GM21737 (cell line): Measurements from ENCODE around the gene SURF2.

Experiments used
- ATAC-seq: cut with Tn5 transposase; IDR thresholded peaks from one replicate; pipeline ENCODE4 v1.9.1; 2021; ENCODE audit warnings: mild to moderate bottlenecking, moderate library complexity; ENCODE audit not compliant: unreplicated experiment

SURF2 gene

GRCh38 chr9:133396952-133397351 is 40.6 kb downstream of the SURF2 start:
- ATAC-seq: no peak

DNA sequence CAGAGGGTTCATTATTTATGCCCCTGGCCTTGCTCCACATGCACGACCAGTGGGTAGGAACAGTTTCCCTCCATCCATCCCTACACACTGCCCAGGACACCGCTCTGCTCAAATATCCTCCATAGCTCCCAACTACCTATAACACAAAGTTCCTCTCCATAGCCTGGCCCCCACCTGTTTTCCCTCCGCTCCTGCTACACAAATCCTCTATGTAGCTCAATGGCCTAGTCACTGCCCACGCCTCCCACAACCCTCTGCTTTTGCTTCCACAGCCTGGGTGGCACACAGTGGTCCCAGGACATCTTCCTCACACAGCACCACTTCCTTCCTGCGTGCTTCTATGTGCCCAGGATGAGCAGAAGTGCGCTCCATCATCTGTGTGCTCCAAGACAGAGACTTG is 41.0 kb downstream of the SURF2 start:
- no peak for ATAC-seq

DNA sequence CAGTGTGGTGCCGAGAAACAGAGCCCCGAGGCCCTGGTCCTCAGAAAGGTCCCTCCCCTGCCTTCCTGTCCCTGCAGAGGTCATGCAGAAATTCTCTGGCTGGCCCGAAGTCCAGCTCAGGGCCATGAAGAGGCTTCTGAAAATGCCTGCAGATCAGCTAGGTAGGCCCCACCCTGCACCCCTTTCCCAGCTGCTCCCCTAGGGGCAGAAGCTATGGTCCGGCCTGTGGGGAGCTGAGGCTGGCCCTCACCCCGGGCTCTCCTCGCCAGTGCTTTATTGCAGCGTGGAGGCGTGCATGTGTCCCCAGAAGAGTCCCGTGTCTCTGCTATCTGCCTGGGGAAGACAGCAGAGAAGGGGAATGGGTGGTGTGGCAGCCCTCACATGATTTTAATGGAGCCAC is 41.5 kb downstream of the SURF2 start:
- no peak for ATAC-seq

GRCh38 chr9:133400292-133400691 is 43.9 kb downstream of the SURF2 start:
- no peak for ATAC-seq

- ATAC-seq: no peak
Observed at GRCh38 chr9:133401588-133401987, 45.2 kb downstream of the SURF2 start.

GRCh38 chr9:133402689-133403088 is 46.3 kb downstream of the SURF2 start:
- ATAC-seq: no peak

- no peak for ATAC-seq
Observed at GRCh38 chr9:133403766-133404453, 47.6 kb downstream of the SURF2 start.

DNA sequence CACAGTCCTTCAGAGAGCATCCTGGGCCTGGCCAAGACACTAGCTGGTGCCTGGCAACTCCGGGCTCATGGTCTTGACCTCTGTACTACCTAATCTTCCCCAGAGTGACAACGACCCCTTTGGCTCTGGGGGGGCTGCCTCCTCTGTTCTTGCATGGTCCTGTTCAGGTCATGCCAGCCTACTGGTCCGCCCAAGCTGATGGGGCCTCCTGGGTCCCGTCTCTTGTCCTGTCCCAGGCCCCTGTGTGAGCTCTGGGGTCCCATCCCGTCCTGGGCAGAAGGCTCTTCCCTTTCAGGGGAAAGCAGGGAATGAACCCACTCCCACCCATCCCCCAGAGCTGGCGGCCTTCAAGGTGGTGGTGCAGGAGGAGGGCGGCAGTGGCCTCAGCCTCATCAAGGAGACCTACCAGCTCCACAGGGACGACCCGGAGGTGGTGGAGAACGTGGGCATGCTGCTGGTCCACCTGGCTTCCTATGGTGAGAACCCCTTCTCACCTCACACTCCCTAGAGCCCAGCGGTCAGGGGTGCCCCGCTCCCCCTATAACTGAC is 48.2 kb downstream of the SURF2 start:
- no peak for ATAC-seq

GRCh38 chr9:133405508-133406438 is 49.4 kb downstream of the SURF2 start:
- no peak for ATAC-seq

GRCh38 chr9:133406480-133407307 is 50.3 kb downstream of the SURF2 start:
- no peak for ATAC-seq

DNA sequence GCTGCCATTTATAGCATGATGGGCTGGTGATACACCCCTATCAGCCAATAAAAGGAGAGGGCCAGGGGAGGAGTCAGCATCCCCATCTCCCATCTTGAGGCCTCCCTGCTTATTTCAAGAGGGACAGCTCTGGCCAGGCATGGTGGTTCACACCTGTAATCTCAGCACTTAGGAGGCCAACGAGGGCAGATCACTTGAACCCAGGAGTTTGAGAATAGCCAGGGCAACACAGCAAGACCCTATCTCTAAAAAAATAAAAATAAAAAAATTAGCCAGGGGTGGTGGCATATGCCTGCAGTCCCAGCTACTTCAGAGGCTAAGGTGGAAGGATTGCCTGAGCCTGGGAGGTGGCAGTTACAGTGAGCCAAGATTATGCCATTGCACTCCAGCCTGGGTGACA is 51.7 kb downstream of the SURF2 start:
- no peak for ATAC-seq
